ENCODE data around the gene HSD3B7.

HSD3B7 gene

GRCh38 chr16:30983289-30983889 is 1.6 kb upstream of the HSD3B7 start:
- no peaks in the 10 kb centered on the region for H3K27me3 Mint-ChIP-seq (ENCODE audit: low read depth)
- no peaks in the 10 kb centered on the region for H3K9me3 Mint-ChIP-seq
- H3K36me3 Mint-ChIP-seq (ENCODE audit: low read depth), result peaks cover 24% of the 10 kb centered on the region
- DNase-seq (ENCODE audit: low spot score), result no peak
- H3K4me1 Mint-ChIP-seq (ENCODE audit: low read depth), result peaks cover 3% of the 10 kb centered on the region
- H3K27ac Mint-ChIP-seq, result no peak overlapping the region
- H3K4me3 Mint-ChIP-seq, result no peak overlapping the region

GRCh38 chr16:30983898-30984610 is 953 bp upstream of the HSD3B7 start:
- no peak overlapping the region for H3K4me3 Mint-ChIP-seq
- DNase-seq (ENCODE audit: low spot score), result no peak
- H3K27me3 Mint-ChIP-seq (ENCODE audit: low read depth), result no peaks in the 10 kb centered on the region
- no peaks in the 10 kb centered on the region for H3K9me3 Mint-ChIP-seq
- peaks cover 3% of the 10 kb centered on the region for H3K4me1 Mint-ChIP-seq (ENCODE audit: low read depth)
- peaks cover 20% of the 10 kb centered on the region for H3K36me3 Mint-ChIP-seq (ENCODE audit: low read depth)
- no peak overlapping the region for H3K27ac Mint-ChIP-seq

GRCh38 chr16:30985401-30986128 is 558 bp downstream of the HSD3B7 start:
- H3K27me3 Mint-ChIP-seq (ENCODE audit: low read depth), result no peaks in the 10 kb centered on the region
- DNase-seq (ENCODE audit: low spot score), result no peak
- no peaks in the 10 kb centered on the region for H3K9me3 Mint-ChIP-seq
- peak overlapping the region; percentile 41 for H3K27ac Mint-ChIP-seq
- H3K4me1 Mint-ChIP-seq (ENCODE audit: low read depth), result peaks cover 3% of the 10 kb centered on the region
- peak overlapping the region; percentile 5 for H3K4me3 Mint-ChIP-seq
- H3K36me3 Mint-ChIP-seq (ENCODE audit: low read depth), result peaks cover 20% of the 10 kb centered on the region

- DNase-seq (ENCODE audit: low spot score), result no peak
- Mint-ChIP-seq H3K36me3 (ENCODE audit: low read depth) (peaks cover 16% of the 10 kb centered on the region), H3K9me3 (no peaks in the 10 kb centered on the region), H3K4me1 (ENCODE audit: low read depth) (peaks cover 3% of the 10 kb centered on the region), H3K27me3 (ENCODE audit: low read depth) (no peaks in the 10 kb centered on the region), H3K4me3 (no peak overlapping the region), H3K27ac (no peak overlapping the region)
Observed at GRCh38 chr16:30986129-30986991, 1.4 kb downstream of the HSD3B7 start.

- Mint-ChIP-seq H3K4me3 (no peak overlapping the region), H3K27ac (no peak overlapping the region), H3K27me3 (ENCODE audit: low read depth) (no peaks in the 10 kb centered on the region), H3K9me3 (no peaks in the 10 kb centered on the region), H3K4me1 (ENCODE audit: low read depth) (peaks cover 4% of the 10 kb centered on the region), H3K36me3 (ENCODE audit: low read depth) (peaks cover 8% of the 10 kb centered on the region)
- no peak for DNase-seq (ENCODE audit: low spot score)
Observed at GRCh38 chr16:30987581-30988190, 2.7 kb downstream of the HSD3B7 start.

GRCh38 chr16:30989469-30990047 is 4.6 kb downstream of the HSD3B7 start:
- no peak for DNase-seq (ENCODE audit: low spot score)
- Mint-ChIP-seq H3K4me3 (no peak overlapping the region), H3K4me1 (ENCODE audit: low read depth) (peaks cover 8% of the 10 kb centered on the region), H3K27me3 (ENCODE audit: low read depth) (no peaks in the 10 kb centered on the region), H3K27ac (no peak overlapping the region), H3K36me3 (ENCODE audit: low read depth) (peaks cover 3% of the 10 kb centered on the region), H3K9me3 (no peaks in the 10 kb centered on the region)

GRCh38 chr16:30990105-30990504 is 5.1 kb downstream of the HSD3B7 start:
- Mint-ChIP-seq H3K9me3 (no peaks in the 10 kb centered on the region), H3K27ac (no peak overlapping the region), H3K27me3 (ENCODE audit: low read depth) (no peaks in the 10 kb centered on the region), H3K4me1 (ENCODE audit: low read depth) (peaks cover 8% of the 10 kb centered on the region), H3K36me3 (ENCODE audit: low read depth) (peaks cover 3% of the 10 kb centered on the region), H3K4me3 (no peak overlapping the region)
- no peak for DNase-seq (ENCODE audit: low spot score)

GRCh38 chr16:30991052-30991451 is 6.0 kb downstream of the HSD3B7 start:
- no peak overlapping the region for H3K4me3 Mint-ChIP-seq
- H3K4me1 Mint-ChIP-seq (ENCODE audit: low read depth), result peaks cover 6% of the 10 kb centered on the region
- H3K27me3 Mint-ChIP-seq (ENCODE audit: low read depth), result no peaks in the 10 kb centered on the region
- H3K27ac Mint-ChIP-seq, result no peak overlapping the region
- peaks cover 3% of the 10 kb centered on the region for H3K36me3 Mint-ChIP-seq (ENCODE audit: low read depth)
- no peak for DNase-seq (ENCODE audit: low spot score)
- H3K9me3 Mint-ChIP-seq, result no peaks in the 10 kb centered on the region

- Mint-ChIP-seq H3K27ac (no peak overlapping the region), H3K36me3 (ENCODE audit: low read depth) (no peaks in the 10 kb centered on the region)
Observed at GRCh38 chr16:30992276-30992780, 7.3 kb downstream of the HSD3B7 start.

GRCh38 chr16:30992931-30993816 is 8.2 kb downstream of the HSD3B7 start:
- Mint-ChIP-seq H3K27me3 (ENCODE audit: low read depth) (no peaks in the 10 kb centered on the region), H3K36me3 (ENCODE audit: low read depth) (no peaks in the 10 kb centered on the region), H3K9me3 (no peaks in the 10 kb centered on the region), H3K4me3 (no peak overlapping the region), H3K27ac (no peak overlapping the region), H3K4me1 (ENCODE audit: low read depth) (peaks cover 12% of the 10 kb centered on the region)
- no peak for DNase-seq (ENCODE audit: low spot score)

More at GRCh38 chr16:30992276-30992780, 7.3 kb downstream of the HSD3B7 start:
- Mint-ChIP-seq H3K9me3 (no peaks in the 10 kb centered on the region), H3K4me3 (no peak overlapping the region), H3K27me3 (ENCODE audit: low read depth) (no peaks in the 10 kb centered on the region), H3K4me1 (ENCODE audit: low read depth) (peaks cover 12% of the 10 kb centered on the region)
- DNase-seq (ENCODE audit: low spot score), result no peak

GRCh38 chr16:30995927-30996323 is 10.9 kb downstream of the HSD3B7 start:
- H3K4me3 Mint-ChIP-seq, result peak overlapping the region; percentile 48
- H3K4me1 Mint-ChIP-seq (ENCODE audit: low read depth), result peaks cover 12% of the 10 kb centered on the region
- no peaks in the 10 kb centered on the region for H3K9me3 Mint-ChIP-seq
- peaks cover 4% of the 10 kb centered on the region for H3K27me3 Mint-ChIP-seq (ENCODE audit: low read depth)
- H3K27ac Mint-ChIP-seq, result no peak overlapping the region
- no peak for DNase-seq (ENCODE audit: low spot score)
- H3K36me3 Mint-ChIP-seq (ENCODE audit: low read depth), result no peaks in the 10 kb centered on the region

- DNase-seq (ENCODE audit: low spot score), result no peak
- Mint-ChIP-seq H3K27ac (peak overlapping the region; percentile 79), H3K36me3 (ENCODE audit: low read depth) (no peaks in the 10 kb centered on the region), H3K4me3 (peak overlapping the region; percentile 89), H3K27me3 (ENCODE audit: low read depth) (peaks cover 4% of the 10 kb centered on the region), H3K4me1 (ENCODE audit: low read depth) (peaks cover 12% of the 10 kb centered on the region), H3K9me3 (no peaks in the 10 kb centered on the region)
Observed at GRCh38 chr16:30996324-30996984, 11.4 kb downstream of the HSD3B7 start.

Measured in T-helper 2 cell treated with Interferon-gamma antibody and Interleukin-4, amounts not matched to agents 5 μg/mL and 100 μg/mL, for 36 hours (primary cell).